HG03097 (cell line): ENCODE results near the gene TNK2.
"Not testable (repeated sequence)": the region's sequence is repeated elsewhere in the genome, so short reads cannot be mapped to it uniquely, and the experiment has no call there.

ENCODE experiments used
- ATAC-seq: cut with Tn5 transposase; IDR thresholded peaks from one replicate; pipeline ENCODE4 v1.9.1; 2021; ENCODE audit not compliant: unreplicated experiment, low FRiP score

Gene TNK2

DNA sequence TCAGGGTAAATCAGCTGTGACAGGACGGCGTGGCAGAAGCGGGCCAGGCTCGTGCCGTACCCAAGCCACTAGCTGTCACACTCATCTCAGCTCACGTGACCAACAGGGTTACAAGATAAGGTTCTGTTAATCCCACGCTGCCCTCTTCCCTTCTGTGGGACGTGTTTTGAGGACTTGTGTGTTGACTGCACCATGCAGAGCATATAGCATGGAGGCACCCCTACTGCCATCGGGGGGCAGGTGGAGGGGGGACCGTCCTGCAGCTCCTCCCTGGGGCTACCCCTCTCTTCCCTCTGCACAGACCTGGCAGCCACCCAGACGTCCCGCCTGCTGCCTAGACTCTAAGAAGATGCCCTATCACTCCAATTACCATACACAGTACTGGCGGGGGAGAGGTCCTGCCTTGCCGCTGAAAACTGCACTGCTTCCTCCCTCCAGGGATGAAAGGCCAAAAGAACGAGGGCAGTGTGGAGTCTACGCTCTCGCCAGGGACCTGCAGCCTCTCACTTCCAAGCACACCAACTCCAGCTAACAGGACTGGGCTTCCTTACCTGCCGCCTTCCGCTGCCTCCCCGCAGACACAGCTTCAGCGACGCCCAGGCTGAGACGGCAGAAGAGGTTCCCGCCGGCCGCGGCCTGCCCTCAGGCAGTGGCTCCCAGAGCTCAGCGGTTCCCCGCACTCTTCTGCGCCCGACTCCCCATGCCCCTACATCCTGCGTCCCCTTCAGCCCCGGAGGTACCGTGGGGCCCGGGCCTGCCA is at the start of gene TNK2:
TNK2 (minus strand) TSS at position 618 of the 760 bp plus-strand sequence. CDS start 19,963 bp downstream, outside the sequence.
- peak; percentile 17 for ATAC-seq

- no peak for ATAC-seq
These were observed 48.2 kb upstream of the TNK2 start for GRCh38 chr3:195956577-195956976.

DNA sequence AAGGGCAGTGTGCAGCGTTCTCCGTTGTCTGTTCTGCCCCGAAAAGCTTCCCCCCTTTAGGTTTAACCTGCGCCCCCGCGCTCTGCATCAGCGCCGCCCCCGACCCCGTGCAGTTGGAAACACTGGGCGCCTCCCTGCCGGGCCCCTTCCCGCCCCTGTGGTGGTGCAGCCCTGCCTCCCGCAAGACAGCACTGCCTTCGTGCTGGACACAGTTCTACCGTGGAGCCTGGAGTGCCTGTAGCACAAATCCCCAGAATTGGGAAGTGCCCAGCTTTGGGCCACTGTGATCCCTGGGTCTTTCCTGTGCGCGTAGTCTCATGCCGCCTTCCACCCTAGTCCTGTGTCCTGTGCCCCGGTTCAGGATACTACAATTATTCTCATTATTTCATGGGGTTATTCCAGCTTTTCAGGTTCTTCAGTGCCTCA is 47.1 kb upstream of the TNK2 start:
- ATAC-seq: not testable (repeated sequence)

DNA sequence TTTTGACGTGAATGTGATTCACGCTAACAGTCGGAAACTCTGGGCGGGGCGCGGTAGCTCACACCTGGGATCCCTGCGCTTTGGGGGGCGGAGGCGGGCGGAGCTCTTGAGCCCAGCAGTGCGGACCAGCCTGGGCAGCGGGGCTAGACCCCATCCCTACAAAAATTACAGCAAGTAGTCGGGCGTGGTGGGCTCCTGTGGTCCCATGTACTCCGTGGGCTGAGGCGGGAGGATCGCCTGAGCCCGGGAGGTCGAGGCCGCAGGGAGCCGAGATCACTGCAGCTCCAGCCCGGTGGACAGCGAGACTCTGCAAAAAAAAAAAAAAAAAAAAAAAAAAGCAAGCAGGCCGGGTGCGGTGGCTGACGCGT is 46.4 kb upstream of the TNK2 start:
- ATAC-seq: peak; percentile 53

GRCh38 chr3:195954052-195954751 is 45.9 kb upstream of the TNK2 start:
- peak; percentile 97 for ATAC-seq

DNA sequence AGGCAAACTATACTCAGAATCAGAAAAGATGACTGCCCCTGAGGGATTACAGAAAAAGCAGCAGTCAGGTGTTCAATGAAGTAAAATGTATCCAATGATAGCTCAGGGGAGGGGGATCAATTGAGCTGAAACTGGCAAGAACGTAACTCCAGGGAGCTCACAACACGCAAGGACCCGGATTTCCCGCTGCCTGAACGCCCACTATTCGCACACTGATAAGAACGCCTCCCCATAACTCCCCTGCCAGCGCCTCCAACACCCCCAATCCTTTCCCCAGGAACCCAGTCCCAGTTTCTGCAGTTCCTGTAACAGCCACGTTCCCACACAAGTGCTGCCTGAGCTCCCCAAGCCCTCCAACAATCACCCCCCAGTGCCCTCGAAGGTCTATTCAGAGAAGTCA is 44.2 kb upstream of the TNK2 start:
- ATAC-seq: not testable (repeated sequence)

- ATAC-seq: not testable (repeated sequence)
These were observed 43.3 kb upstream of the TNK2 start for GRCh38 chr3:195951443-195952177.

GRCh38 chr3:195950731-195951130 is 42.4 kb upstream of the TNK2 start:
- ATAC-seq: not testable (repeated sequence)

- ATAC-seq: not testable (repeated sequence)
These were observed 41.8 kb upstream of the TNK2 start for GRCh38 chr3:195950164-195950563.

DNA sequence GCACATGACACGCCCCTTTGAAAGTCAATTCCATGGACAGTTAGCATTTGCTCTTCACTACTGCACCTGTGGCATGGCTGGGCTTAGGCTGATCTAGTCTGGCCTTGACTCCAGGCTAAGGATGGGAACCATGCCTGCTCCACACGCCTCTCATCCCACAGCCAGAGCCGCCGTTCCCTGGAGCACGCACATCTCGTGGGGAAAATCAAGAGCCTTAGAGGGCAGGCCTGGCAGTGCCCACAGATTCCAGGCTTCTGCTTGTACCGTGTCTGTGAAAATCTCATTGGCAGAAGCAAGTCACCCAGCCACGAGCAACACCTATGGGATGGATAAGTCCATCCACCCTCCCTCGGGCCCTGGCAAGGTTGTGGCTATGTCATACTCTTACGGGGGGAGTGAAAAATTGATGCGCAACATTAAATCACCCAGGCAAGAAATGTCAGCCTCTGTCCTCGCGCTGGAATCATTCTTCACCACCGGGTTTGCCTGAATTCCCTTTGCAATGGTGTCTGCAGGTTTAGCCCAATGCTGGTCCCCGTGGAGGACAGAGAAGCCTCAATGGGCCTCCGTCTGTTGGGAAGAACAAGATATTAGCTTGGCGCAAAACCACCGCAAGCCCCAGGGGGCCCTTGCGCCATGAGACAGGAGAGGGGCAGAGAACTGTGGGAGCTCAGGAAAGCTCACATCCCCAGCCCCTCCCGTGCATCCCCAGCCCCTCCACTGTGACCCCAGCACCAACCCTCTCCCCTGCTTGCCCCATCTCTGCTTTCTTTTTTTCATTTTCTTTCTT is 38.8 kb upstream of the TNK2 start:
- ATAC-seq: not testable (repeated sequence)

- not testable (repeated sequence) for ATAC-seq
These were observed 33.0 kb upstream of the TNK2 start for GRCh38 chr3:195941265-195941815.

GRCh38 chr3:195940806-195941205 is 32.5 kb upstream of the TNK2 start:
- not testable (repeated sequence) for ATAC-seq

DNA sequence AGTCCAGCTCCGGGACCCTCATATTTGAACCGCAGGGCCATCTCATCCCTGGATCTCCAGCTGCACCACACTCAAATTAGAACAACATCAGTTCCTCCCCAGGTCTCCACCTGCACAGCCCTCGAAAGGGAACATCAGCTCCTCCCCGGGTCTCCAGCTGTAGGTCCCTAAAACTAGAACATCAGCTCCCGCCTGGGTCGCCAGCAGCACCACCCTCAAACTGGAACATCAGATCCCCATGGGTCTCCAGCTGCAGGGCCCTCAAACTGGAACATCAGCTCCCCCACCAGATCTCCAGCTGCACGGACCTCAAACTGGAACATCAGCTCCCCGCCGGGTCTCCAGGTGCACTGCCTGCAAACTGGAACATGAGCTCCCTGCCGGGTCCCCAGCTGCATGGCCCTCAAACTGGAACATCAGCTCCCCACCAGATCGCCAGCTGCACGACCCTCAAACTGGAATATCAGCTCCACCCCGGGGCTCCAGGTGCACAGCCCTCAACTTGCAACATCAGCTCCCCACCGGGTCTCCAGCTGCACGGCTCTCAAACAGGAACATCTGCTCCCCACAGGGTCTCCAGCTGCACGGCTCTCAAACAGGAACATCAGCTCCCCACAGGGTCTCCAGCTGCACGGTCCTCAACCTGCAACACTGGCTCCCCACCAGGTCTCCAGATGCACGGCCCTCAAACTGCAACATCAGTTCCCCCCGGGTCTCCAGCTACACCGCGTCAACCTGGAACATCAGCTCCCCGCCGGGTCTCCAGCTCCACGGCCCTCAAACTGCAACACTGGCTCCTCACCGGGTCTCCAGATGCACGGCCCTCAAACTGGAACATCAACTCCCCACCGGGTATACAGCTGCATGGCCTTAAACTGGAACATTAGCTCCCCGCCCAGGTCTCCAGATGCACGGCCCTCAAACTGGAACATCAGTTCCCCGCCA is 31.4 kb upstream of the TNK2 start:
- ATAC-seq: not testable (repeated sequence)

GRCh38 chr3:195933044-195933430 is 24.7 kb upstream of the TNK2 start:
- ATAC-seq: not testable (repeated sequence)

GRCh38 chr3:195932418-195933043 is 24.2 kb upstream of the TNK2 start:
- ATAC-seq: no peak

- no peak for ATAC-seq
These were observed 23.4 kb upstream of the TNK2 start for GRCh38 chr3:195931582-195932273.

DNA sequence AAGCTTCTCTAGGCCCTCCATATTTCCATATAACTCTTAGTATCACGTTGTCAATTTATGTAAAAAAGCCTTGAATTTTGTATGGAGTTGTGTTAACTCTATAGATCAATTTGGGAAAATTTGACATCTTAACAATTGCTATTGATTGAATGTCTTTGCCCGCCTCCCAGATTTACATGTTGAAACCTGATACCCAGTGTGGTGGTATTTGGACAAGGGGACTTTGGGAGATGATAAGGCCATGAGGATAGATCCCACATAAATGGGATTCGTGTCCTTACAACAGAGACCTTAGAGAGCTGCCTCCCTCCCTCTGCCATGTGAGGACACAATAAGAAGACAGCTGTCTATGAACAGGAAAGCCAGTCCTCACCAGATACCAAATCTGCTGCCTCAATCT is 21.1 kb upstream of the TNK2 start:
- no peak for ATAC-seq

DNA sequence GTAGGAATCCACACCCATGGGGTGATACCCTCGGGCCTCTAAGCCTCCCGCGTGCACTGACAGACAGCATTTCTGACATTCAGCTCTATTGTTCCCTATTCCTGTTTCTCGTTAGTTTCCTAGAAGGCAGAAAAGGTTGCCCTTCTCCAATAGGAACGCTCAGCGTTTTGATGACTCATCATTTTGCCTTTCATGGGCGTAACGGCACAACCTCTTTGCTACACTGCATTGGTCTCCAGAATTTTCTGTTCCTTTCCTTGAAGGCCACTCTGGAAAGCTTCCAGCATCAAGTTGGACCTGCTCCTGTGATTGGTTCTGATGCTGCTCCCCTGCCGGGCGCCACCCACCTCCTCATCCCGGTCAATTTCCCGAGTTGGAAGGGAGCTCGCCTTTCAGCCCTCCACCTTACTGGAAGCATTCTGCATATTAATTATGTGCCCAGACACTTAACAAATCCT is 13.0 kb upstream of the TNK2 start:
- no peak for ATAC-seq
